T-helper 2 cell treated with Interferon-gamma antibody and Interleukin-4, amounts not matched to agents 5 μg/mL and 100 μg/mL, for 36 hours (primary cell): ENCODE results near the gene KCNK4.
"Not testable (repeated sequence)": the region's sequence is repeated elsewhere in the genome, so short reads cannot be mapped to it uniquely, and the experiment has no call there.

ENCODE experiments used
- DNase-seq: peaks from one replicate; pipeline ENCODE4 v3.0.0; 2021; ENCODE audit warnings: low spot score
- H3K27ac Mint-ChIP-seq: one replicate; pipeline ENCODE4 v1.8.0; 2021; ENCODE audit warnings: mild to moderate bottlenecking, mixed read lengths
- H3K27me3 Mint-ChIP-seq: one replicate; pipeline ENCODE4 v1.8.0; 2021; ENCODE audit warnings: low read depth, mixed read lengths
- H3K36me3 Mint-ChIP-seq: one replicate; pipeline ENCODE4 v1.8.0; 2021; ENCODE audit warnings: low read depth, mixed read lengths
- H3K4me1 Mint-ChIP-seq: one replicate; pipeline ENCODE4 v1.8.0; 2021; ENCODE audit warnings: low read depth, mixed read lengths
- H3K4me3 Mint-ChIP-seq: one replicate; pipeline ENCODE4 v1.8.0; 2022; ENCODE audit warnings: mild to moderate bottlenecking, moderate library complexity, mixed read lengths
- H3K9me3 Mint-ChIP-seq: one replicate; pipeline ENCODE4 v1.8.0; 2021; ENCODE audit warnings: mixed read lengths

KCNK4 gene

DNA sequence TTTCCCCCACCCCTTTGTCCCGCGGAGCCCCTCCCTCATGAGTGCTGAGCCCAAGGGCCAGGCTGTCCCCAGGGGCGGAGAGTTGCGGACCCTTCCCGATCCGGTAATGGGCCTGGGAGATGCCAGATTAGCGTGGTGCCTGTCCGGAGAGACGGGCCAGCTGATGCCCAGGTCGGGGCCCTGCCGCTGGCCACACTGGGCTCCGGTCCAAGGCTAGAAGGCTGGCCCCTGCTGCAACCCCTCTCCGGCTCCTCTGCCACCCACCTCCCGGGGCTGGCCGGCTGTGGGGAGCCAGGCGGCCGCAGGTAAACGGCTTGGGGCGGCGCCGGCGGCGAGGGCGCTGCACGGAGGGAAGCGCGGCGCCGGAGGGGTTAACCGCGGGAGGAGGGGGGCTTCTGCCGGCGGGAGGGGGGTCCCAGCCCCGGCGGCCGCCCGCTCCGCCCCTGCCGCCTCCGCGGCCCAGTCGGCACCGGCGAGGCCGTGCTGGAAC, at the start of gene KCNK4:
Gene KCNK4, plus strand, starts transcription at position 41 of the 490 bp plus-strand sequence. CDS start 1,717 bp downstream, outside the sequence.
- no peaks in the 10 kb centered on the region for H3K36me3 Mint-ChIP-seq
- peaks cover 54% of the 10 kb centered on the region for H3K27me3 Mint-ChIP-seq
- no peak within 1 kb of the TSS for H3K27ac Mint-ChIP-seq
- peaks cover 8% of the 10 kb centered on the region for H3K4me1 Mint-ChIP-seq
- no peaks in the 10 kb centered on the region for H3K9me3 Mint-ChIP-seq
- peak within 1 kb of the TSS; percentile 79 for H3K4me3 Mint-ChIP-seq
- DNase-seq, result no peak

DNA sequence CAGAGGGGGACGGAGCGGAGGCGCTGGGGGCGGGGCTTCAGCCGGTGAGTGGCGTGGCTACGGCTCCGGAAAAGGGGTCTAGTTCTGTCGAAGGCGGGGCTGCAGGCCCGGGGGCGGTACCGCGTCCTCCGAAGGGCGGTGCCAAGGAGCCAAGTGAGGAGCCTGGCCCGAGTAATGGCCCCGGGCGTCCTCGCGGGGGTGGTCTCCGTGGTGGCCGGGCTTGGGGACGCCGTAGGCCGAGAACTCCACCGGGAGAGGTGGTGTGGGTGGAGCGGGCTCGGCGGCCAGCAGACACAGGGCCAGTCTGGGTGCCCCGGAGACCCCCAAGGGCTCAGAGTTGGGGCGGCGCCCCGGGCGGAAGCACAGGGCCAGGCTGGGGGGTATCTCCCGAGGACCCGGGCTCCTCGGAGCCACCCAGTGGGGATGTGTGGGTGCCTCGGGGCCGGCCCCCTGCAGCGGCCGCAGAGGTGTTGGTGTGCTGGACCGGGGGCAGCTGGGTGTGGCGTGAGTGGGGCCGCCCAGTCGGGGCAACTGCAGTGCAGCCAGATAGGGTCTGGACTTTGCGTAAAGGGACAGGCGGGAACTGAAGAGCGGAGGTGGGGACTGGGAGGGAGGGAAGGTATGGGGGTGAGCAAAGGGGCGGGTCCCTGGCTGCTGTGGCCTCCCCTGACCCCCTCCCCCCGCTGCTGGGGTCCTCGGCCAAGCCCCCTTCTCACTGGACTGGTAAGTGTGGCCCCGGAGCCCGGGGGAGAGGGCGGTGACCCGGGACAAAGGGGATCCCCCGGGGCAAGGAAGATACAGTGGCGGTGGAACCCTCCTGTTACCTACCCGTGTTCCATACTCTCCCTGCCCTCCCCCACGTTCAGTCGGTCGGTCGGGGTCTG, 49.4 kb upstream of the KCNK4 start:
- no peak for DNase-seq
- H3K4me3 Mint-ChIP-seq, result peak overlapping the region; percentile 91
- H3K27ac Mint-ChIP-seq, result peak overlapping the region; percentile 95
- peaks cover 24% of the 10 kb centered on the region for H3K4me1 Mint-ChIP-seq
- H3K9me3 Mint-ChIP-seq, result no peaks in the 10 kb centered on the region
- H3K36me3 Mint-ChIP-seq, result peaks cover 36% of the 10 kb centered on the region
- no peaks in the 10 kb centered on the region for H3K27me3 Mint-ChIP-seq

- Mint-ChIP-seq H3K4me1 (peaks cover 26% of the 10 kb centered on the region), H3K27me3 (no peaks in the 10 kb centered on the region), H3K36me3 (peaks cover 26% of the 10 kb centered on the region), H3K4me3 (peak overlapping the region; percentile 54), H3K27ac (peak overlapping the region; percentile 31), H3K9me3 (no peaks in the 10 kb centered on the region)
- no peak for DNase-seq
Measured at GRCh38 chr11:64243236-64243854, 47.8 kb upstream of the KCNK4 start.

- peaks cover 23% of the 10 kb centered on the region for H3K36me3 Mint-ChIP-seq
- peak overlapping the region; percentile 54 for H3K4me3 Mint-ChIP-seq
- H3K9me3 Mint-ChIP-seq, result no peaks in the 10 kb centered on the region
- H3K27me3 Mint-ChIP-seq, result no peaks in the 10 kb centered on the region
- no peak for DNase-seq
- peak overlapping the region; percentile 31 for H3K27ac Mint-ChIP-seq
- peaks cover 26% of the 10 kb centered on the region for H3K4me1 Mint-ChIP-seq
Measured at GRCh38 chr11:64244107-64244506, 47.0 kb upstream of the KCNK4 start.

DNA sequence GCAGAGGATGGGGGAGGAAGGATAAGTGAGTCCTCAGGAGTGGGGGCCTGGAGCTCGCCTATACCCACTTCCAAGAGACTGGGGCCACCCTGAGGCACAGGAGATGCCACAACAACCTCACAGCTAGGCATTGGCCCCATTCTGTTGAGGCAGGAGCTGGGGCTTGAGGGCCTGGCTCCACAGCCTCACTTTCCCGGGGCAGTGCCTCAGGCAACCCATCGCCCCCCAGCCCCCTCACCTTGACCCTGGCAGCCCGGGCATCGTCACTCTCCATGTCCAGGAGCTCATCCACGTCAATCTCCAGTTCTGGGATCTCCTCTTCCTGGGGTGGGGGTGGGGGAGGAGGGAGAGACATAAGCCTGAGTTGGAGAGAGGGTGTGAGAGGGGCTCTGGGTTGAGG, 46.1 kb upstream of the KCNK4 start:
- H3K36me3 Mint-ChIP-seq, result peaks cover 20% of the 10 kb centered on the region
- no peaks in the 10 kb centered on the region for H3K9me3 Mint-ChIP-seq
- DNase-seq, result no peak
- no peaks in the 10 kb centered on the region for H3K27me3 Mint-ChIP-seq
- H3K27ac Mint-ChIP-seq, result peak overlapping the region; percentile 36
- peak overlapping the region; percentile 91 for H3K4me3 Mint-ChIP-seq
- peaks cover 28% of the 10 kb centered on the region for H3K4me1 Mint-ChIP-seq

DNA sequence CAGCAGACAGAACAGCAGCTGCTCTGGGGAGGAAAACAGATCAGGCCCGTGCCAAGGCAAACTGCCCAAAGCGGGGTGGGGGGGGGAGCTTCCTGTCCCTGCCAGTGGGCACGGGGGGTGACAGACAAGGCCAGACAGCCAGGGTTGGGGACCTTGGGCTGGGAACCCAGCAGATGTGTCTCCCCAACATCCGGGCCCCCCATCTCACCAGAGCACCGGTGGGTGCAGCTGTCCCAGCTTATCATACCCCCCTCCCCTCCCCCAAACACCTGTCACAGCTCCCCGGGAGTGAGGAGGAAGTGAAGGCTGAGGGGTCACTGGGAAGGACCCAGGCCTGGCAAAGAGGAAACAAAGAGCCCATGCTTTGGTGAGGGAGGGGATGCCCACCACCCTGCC, 45.7 kb upstream of the KCNK4 start:
- Mint-ChIP-seq H3K27me3 (no peaks in the 10 kb centered on the region), H3K36me3 (peaks cover 16% of the 10 kb centered on the region), H3K9me3 (no peaks in the 10 kb centered on the region), H3K27ac (peak overlapping the region; percentile 78), H3K4me1 (peaks cover 25% of the 10 kb centered on the region), H3K4me3 (peak overlapping the region; percentile 91)
- no peak for DNase-seq

GRCh38 chr11:64245797-64246620, 45.1 kb upstream of the KCNK4 start:
- Mint-ChIP-seq H3K27me3 (no peaks in the 10 kb centered on the region), H3K9me3 (no peaks in the 10 kb centered on the region), H3K4me3 (peak overlapping the region; percentile 91), H3K27ac (peak overlapping the region; percentile 78), H3K36me3 (peaks cover 15% of the 10 kb centered on the region), H3K4me1 (peaks cover 24% of the 10 kb centered on the region)
- peak; percentile 75 for DNase-seq

DNA sequence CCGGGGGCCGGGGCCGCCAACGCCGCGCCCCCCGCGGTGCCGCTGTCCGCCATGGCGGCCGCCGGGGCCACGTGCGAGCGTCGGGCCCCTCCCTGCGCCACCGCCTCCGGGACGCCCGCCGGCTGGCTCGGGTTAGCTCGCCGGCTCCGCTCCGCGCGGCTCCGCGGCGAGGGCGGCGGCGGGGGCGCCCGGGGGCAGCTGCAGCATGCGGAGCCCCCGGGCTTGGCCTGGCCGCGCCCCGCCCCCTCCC, 44.6 kb upstream of the KCNK4 start:
- Mint-ChIP-seq H3K4me1 (peaks cover 24% of the 10 kb centered on the region), H3K4me3 (peak overlapping the region; percentile 86), H3K36me3 (peaks cover 14% of the 10 kb centered on the region), H3K27ac (peak overlapping the region; percentile 80)
- not testable (repeated sequence) for H3K27me3 Mint-ChIP-seq, DNase-seq, H3K9me3 Mint-ChIP-seq

- Mint-ChIP-seq H3K4me1 (peaks cover 27% of the 10 kb centered on the region), H3K27ac (peak within 1 kb of the TSS; percentile 80), H3K36me3 (peaks cover 14% of the 10 kb centered on the region), H3K27me3 (no peaks in the 10 kb centered on the region), H3K9me3 (no peaks in the 10 kb centered on the region), H3K4me3 (peak within 1 kb of the TSS; percentile 91)
- DNase-seq, result peak; percentile 86
Measured at GRCh38 chr11:64246871-64247728, 44.0 kb upstream of the KCNK4 start, which contains the start of gene PPP1R14B. TSS of gene PPP1R14B (minus strand) at chr11:64246943. CDS start at chr11:64246673, 270 bp downstream.

DNA sequence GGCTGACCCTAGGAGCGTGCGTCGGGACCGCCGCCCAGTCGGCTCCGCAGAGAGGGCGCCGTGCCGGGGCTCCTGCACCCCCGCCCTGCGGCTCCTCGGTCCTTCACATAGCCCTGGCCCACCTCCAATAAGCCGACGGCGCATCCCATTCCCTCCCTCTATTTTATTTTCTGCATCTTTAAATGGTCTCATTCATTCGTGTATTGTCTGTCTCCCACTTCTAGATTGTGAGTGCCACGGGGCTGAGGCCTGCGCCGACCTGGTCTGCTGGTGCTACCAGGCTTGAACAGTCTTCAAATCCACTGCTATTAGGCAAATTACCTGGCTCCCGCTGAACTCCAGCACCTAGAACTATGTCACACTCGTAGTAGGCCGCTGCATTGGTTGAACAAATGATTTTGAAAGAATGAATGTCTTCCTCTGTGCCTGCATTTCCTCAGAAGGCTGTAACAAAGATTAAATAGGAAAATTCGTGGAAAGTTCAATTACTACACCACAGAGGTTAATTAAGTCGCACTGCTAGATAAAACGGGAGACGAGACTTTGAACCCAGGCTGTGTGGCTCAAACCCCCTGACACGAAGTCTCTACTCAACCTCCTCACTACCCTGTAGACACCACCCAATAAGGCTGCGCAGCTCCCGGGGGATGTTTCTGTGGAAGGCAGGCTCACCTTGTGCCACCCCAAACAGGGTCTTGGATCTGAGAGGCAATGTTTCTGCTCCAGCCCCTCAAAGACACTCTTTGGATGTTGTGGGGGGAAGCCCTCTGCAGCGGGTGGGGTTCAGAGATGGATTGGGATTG, 43.2 kb upstream of the KCNK4 start:
- Mint-ChIP-seq H3K27ac (peak overlapping the region; percentile 38), H3K36me3 (peaks cover 12% of the 10 kb centered on the region), H3K27me3 (no peaks in the 10 kb centered on the region), H3K4me3 (peak overlapping the region; percentile 67), H3K4me1 (peaks cover 27% of the 10 kb centered on the region), H3K9me3 (no peaks in the 10 kb centered on the region)
- no peak for DNase-seq

DNA sequence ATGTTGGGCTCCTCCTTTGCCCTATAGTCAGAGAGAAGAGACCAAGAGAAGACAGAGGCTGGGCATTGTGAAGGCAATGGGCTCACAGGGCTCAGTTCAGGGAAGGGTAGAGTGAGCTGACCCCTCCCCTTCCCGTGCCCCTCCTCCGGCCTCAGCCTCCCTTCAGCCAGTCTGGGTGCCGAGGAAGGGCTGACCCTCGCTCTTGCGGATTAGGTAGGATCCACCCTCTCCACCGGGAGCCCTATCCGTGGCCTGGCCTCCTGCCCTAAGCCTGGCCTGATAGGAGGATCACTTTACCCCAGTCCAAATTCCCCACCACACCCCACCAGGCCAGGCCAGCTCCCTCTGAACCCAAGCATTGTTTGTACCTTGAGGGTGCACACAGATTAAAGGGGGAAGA, 42.5 kb upstream of the KCNK4 start:
- Mint-ChIP-seq H3K4me1 (peaks cover 27% of the 10 kb centered on the region), H3K4me3 (no peak overlapping the region)

DNA sequence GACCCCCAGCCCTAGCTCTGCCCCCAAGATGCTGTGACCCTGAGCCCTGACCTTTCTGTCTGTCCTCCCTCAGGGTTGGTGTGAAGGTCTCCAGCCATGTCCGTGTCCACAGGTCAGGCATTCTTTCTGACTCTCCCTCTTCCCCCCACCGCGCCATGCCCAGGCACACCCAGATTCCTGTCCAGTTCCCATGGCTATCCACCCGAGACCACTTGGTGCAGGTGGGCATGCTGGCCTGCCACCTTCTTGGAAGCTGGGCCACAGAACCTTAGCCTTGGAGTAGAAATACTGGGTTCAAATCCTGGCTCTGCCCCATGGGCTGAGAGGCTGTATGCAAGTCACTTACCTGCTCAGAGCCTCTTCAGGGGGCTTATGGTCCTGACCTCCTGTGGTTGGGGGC, 42.1 kb upstream of the KCNK4 start:
- no peaks in the 10 kb centered on the region for H3K9me3 Mint-ChIP-seq
- DNase-seq, result no peak
- no peaks in the 10 kb centered on the region for H3K27me3 Mint-ChIP-seq
- no peak overlapping the region for H3K4me3 Mint-ChIP-seq
- H3K4me1 Mint-ChIP-seq, result peaks cover 25% of the 10 kb centered on the region
- peaks cover 2% of the 10 kb centered on the region for H3K36me3 Mint-ChIP-seq
- no peak overlapping the region for H3K27ac Mint-ChIP-seq

More for the DNA sequence above, 42.5 kb upstream of the KCNK4 start:
- Mint-ChIP-seq H3K27me3 (no peaks in the 10 kb centered on the region), H3K36me3 (peaks cover 6% of the 10 kb centered on the region), H3K27ac (no peak overlapping the region), H3K9me3 (no peaks in the 10 kb centered on the region)
- DNase-seq, result no peak
